HTR-8/SVneo (cell line): ENCODE measurements around the gene FGGY.
A peak's percentile ranks its signal among the peaks of the same experiment; 100 is the strongest.
"Not testable (repeated sequence)": the region's sequence is repeated elsewhere in the genome, so short reads cannot be mapped to it uniquely, and the experiment has no call there.

Experiments used
- DNase-seq: peaks from one replicate; pipeline ENCODE4 v3.0.0; 2011; ENCODE audit warnings: low spot score, mixed read lengths; ENCODE audit not compliant: insufficient read length
- FAIRE-seq: peaks from 2 replicates; lab custom pipeline; 2011; peaks lifted over from hg19 to GRCh38; lab: Jason Lieb, UNC

Gene FGGY

DNA sequence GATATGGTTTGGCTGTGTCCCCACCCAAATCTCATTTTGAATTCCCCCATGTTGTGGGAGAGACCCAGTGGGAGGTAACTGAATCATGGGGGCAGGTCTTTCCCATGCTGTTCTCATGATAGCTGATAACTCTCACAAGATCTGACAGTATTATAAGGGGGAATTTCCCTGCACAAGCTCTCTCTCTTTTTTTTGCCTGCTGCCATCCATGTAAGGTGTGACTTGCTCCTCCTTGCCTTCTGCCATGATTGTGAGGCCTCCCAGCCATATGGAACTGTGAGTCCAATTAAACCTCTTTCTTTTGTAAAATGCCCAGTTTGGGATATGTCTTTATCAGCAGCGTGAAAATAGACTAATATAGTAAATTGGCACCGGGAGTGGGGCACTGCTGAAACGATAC lies 439.0 kb downstream of the FGGY start:
- FAIRE-seq, DNase-seq: not testable (repeated sequence)

DNA sequence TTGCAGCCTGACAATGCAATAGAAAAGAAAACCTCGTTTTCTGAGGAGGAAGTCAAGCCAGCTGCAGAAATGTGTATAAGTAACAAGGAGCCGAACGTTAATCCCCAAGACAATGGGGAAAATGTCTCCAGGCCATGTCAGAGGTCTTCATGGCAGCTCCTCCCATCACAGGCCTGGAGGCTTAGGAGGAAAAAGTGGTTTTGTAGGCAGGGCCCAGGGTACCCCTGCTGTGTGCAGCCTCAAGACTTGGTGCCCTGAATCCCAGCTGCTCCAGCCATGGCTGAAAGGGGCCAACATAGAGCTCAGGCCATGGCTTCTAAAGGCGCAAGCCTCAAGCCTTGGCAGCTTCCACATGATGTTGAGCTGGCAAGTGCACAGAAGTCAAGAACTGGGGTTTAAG lies 439.9 kb downstream of the FGGY start:
- DNase-seq: no peak
- no peak for FAIRE-seq

GRCh38 chr1:59737638-59738037 lies 440.7 kb downstream of the FGGY start:
- FAIRE-seq (no peak), DNase-seq (no peak)

DNA sequence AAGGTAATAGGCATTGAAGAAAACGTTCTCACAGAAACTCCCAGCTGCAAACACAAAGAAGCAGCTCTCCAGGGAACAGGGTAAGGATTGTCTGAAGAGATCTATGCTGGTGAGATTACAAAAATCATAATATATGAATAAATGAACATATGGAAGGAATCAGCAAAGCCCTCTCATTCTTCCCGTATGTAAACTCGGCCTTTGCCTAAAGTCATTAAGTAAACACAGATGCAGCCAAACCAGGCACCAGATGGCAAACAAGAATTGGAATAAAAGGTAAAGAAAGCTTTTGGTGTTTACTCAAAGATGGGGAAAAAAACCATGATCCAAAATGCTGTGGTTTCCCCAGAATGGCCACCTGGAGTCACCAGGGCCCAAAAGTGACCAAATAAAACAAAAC lies 441.3 kb downstream of the FGGY start:
- FAIRE-seq (no peak), DNase-seq (no peak)

- FAIRE-seq: no peak
- DNase-seq: no peak
These were observed 441.7 kb downstream of the FGGY start for GRCh38 chr1:59738591-59739015.

DNA sequence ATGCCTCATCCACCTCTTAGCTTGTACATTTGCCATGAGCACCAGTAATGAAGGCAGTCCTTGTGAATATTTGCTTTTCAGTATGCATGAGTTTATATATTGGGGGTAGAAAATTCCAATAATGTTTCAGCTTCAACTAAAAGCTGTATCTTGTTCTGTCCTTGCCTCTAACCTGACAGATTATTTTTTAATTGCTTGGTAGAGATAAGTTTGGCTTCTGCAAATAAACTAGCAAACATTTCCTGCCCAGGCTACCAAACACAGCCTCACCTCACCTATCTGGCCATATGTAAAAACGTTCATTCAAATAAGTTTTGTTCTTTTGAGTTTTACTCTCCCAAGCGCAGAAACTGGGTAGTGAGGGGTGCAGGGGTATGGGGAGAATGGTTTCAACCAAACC lies 442.2 kb downstream of the FGGY start:
- DNase-seq (no peak), FAIRE-seq (no peak)

- FAIRE-seq (no peak), DNase-seq (no peak)
These were observed 445.6 kb downstream of the FGGY start for GRCh38 chr1:59742526-59742925.

GRCh38 chr1:59743324-59744091 lies 446.6 kb downstream of the FGGY start:
- FAIRE-seq: no peak

GRCh38 chr1:59747420-59748024 lies 450.6 kb downstream of the FGGY start:
- DNase-seq (no peak), FAIRE-seq (no peak)

More at GRCh38 chr1:59743324-59744091, 446.6 kb downstream of the FGGY start:
- no peak for DNase-seq

GRCh38 chr1:59748123-59748522 lies 451.2 kb downstream of the FGGY start:
- no peak for FAIRE-seq
- DNase-seq: no peak

DNA sequence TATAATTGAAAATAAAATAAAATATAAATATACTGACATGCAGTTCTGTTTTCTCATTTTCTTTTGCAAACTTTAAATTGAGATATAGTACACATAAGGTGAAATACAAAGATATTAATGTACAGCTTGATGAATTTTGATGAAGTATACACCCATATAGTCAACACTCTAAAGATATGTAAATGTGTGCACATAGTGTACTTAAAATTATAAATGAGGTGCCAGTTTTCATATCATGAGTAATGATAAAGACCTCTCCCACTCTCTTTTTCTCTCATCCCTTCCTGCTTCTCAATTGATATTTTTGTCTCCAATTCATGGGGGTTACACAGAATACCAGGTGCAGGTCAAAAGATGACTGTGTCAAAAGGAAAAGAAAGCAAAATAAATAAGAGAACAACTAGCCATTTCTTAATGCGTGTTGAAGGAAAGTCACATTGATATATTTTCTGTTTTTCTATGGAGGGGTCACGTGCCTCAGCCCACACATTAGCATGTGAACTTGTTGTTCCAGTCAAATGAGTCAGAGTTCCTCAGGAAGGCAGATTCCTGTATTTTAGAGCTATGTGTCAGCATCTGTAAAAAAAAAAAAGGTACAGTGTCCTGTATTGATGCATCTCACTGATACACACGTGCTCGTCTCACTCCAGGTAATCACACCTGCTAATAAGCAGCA lies 453.6 kb downstream of the FGGY start:
- DNase-seq (peak; percentile 53), FAIRE-seq (peak; percentile 71)

GRCh38 chr1:59751004-59751395 lies 454.1 kb downstream of the FGGY start:
- FAIRE-seq: no peak
- DNase-seq: no peak

GRCh38 chr1:59751801-59752200 lies 454.9 kb downstream of the FGGY start:
- FAIRE-seq (no peak), DNase-seq (no peak)

- no peak for DNase-seq
- FAIRE-seq: no peak
These were observed 455.9 kb downstream of the FGGY start for GRCh38 chr1:59752556-59753414.

DNA sequence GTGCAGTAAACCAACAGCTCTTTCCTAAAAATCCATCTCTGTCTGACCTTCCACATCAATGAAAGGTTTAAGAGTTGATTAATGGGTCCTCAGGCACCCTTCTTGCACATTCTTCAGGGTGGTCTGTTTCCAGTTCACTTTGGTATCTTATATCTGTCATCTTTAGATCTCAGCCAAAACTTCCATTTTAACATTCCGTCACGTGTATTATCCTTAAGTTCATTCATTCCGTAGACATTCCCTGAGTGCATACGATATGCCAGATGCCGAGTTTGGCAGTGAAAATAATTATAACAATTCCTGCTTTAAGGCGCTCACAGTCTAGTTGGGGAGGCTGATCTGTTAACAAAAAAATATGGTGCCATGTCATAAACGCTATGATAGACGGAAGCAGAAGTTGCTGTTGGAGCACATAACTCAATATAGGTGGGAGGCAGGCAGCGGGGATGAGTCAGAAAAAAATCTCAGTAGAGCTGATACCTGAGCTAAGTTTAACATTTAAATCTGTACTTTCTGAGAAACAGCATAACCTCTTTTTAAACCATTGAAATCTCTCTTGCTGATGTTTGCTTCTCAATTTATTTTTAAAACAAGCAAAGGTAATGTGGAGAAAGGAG lies 458.3 kb downstream of the FGGY start:
- FAIRE-seq (no peak), DNase-seq (no peak)

- no peak for DNase-seq
- no peak for FAIRE-seq
These were observed 460.4 kb downstream of the FGGY start for GRCh38 chr1:59757197-59757747.

- peak; percentile 72 for DNase-seq
- no peak for FAIRE-seq
These were observed 462.4 kb downstream of the FGGY start for GRCh38 chr1:59759156-59759925.

DNA sequence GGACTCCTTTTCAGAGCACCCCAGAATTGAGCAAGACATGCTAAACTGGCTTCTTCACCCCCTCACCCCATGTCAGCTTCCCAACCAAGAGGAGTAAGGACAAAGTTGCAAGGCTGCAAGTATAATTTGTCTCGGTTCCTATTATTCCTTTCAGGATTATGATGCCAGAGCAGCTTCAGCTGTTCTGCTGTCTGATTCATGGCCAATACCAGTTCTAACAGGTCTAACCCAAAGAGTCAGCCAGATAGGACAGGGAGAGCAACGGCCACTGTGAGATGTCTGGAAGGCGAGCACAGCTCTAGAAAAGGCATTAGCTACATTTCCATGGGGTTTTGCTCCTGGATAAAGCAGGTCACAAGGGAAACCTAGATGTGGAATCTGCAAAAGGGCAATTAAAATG lies 464.5 kb downstream of the FGGY start:
- no peak for FAIRE-seq
- DNase-seq: no peak

GRCh38 chr1:59763418-59763817 lies 466.5 kb downstream of the FGGY start:
- no peak for FAIRE-seq
- no peak for DNase-seq
